CD4-positive, alpha-beta T cell treated with Interleukin-17A for 4 hours (primary cell): Measurements from ENCODE around the gene LARP4B.

ENCODE experiments used
- DNase-seq: peaks from one replicate; pipeline ENCODE4 v3.0.0-alpha.2; 2020; ENCODE audit warnings: mixed read lengths

The LARP4B gene

DNA sequence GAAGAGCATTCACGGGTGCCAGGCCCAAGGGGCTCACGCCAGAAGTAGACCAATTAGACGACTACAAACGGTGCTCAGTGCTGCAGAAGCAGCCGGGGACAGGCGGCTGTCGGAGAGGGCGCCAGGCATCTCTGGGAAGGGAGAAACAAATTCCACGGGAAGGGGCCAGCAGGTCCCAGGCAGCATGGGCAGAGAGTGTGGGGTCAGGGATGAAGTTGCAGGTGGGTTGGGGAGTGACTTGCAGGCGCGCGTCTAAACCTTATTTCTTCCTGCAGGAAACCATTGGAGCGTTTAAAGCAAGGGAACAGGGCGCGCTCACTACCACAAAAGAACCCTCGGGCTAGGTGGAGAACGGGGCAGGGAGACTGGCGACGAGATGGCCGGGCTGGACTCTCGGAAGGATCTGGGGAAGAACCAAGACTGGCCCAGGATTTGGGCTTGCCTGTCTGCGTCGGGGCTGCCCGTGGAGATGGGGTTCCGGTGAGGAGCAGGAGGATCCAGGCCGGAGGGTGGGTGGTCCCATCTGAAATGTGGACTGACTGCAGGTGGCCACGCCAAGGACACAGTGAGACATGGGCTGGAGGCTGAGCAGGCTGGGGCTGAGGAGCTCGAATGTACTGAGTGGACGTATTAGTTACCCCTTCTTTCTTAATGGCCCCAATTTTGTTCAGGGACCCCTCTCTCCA, 125.7 kb downstream of the LARP4B start:
- DNase-seq = no peak

DNA sequence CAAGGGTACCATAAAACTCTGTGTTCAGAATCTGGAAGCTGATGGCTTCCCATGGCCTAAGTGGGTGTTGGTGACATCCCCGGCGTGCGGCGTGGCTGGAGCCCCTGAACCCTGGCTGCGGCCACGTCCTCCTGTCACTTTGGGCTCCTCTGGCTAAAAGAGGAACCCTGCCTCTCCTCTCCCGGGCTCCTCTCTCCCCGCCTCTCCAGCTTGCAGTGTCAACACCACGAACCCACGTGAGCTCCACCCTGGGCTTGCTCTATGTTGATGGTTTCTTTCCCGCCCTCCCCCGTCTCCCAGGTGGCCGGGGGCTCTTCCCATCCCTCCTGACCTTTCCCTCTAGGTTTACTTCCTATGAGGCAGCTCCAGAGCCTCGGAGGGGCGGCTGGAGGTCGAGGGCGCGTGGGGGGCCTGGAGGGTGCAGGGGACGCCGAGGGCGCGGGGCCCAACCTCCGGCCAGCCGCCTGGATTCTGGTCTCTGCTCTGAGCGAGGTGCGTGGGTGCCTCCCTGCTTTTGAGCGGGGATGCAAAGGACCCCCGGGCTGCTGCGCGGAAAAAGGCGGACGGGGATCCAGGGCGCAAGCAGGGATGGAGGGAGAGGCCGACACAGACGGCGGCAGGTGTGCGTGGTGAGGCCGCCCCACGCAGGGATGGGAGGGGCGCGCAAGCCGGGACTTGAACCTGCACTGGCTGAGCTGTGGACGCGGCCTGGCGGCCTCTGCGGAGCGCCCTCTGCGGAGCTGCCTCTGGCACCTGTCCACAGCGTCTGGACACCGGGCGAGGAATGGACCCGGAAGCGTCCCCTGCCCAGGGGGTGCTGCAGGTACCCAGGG, 126.5 kb downstream of the LARP4B start:
- DNase-seq = no peak

- DNase-seq = no peak
Observed at GRCh38 chr10:804191-804781, 127.2 kb downstream of the LARP4B start.

DNA sequence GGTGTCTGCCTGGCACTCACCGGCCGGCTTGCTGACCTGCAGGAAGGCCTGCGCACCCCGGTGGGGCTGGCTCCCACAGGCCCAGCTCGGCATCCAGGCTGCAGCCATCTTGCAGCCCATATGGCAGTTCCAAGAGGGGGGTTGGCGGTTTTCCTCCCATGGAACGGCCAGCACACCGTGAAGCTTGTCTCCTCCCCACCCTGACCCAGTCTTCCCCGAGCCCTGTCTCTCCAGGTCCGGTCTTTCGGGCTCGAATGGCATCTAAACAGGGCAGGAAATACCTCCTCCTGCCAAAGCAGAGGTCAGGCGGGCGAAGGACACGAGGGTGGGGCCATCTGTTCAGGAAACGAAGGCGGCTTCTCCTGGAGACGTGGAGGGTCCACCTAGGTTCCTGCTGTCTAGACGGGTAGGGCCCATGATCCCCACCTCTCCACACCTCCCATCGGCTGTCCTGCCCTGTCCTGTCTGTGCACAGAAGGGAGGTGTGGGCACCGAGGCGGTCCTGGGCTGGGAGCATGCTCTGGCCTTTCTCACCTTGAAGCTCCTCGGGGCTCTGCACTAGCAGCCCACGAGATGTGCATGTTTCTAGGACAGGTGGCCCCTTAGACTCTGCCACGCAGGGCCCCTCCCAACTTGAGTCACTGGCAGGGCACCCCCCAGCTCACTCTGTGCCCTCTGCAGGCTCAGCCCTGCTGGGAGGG, 128.3 kb downstream of the LARP4B start:
- no peak for DNase-seq

GRCh38 chr10:802506-802905, 129.0 kb downstream of the LARP4B start:
- no peak for DNase-seq

- DNase-seq = no peak
Observed at GRCh38 chr10:797179-797578, 134.3 kb downstream of the LARP4B start.

- DNase-seq = no peak
Observed at GRCh38 chr10:796233-796632, 135.3 kb downstream of the LARP4B start.

DNA sequence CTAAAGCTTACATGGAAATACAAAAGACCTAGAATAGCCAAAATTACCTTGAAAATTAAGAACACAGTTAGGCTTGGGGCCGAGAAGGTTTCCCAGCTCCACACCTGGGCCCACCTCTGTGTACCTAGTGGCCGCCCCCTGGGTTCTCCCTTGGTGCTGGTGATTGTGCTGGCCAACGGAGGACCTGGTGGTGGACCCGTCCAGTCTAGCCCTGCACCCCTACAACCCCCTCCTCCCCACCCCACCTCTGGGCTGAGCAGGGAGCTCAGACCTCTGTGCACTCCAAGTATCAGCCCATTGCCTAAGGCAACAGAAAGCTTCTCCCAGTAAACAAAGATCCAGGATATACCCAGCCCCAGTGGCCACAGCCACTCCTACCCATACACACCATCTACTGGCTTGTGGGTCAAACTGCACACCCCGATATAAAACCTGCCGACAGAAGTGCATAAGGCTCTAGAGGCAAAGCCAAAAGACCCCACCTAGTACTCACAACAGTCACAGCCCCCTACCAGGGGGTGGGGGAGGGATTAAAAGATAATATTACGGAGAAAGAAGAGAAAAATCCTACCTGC, 137.0 kb downstream of the LARP4B start:
- DNase-seq = no peak

DNA sequence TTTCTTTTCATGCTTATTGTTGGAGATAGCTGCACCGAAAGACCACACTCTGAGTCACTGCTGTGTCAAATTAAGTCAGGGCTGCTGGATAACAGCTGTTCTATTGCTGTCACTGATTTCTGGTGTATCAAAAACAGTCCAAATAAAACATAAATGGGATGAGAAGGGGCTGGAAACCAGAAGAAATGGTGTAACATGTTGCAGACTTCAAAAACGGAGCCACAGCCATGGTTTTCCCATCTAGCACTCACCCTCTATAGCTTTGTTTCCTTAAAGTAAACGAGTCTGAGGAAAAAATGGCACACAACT, 138.8 kb downstream of the LARP4B start:
- no peak for DNase-seq

GRCh38 chr10:792083-792791, 139.3 kb downstream of the LARP4B start:
- no peak for DNase-seq

DNA sequence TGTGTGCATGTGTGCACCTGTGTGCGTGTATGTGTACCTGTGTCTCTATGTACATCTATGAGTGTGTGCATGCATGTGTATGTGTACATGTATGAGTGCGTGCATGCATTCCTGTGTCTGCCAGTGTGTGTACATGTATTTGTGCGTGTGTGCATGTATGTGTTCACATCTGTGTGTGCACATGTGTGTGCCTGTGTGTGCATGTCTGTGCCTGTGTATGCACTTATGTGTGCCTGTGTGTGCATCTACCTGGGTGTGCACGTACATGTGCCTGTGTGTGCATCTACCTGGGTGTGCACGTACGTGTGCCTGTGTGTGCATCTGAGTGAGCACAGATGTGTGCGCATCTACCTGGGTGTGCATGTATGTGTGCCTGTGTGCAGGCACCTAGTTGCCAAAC, 139.9 kb downstream of the LARP4B start:
- DNase-seq = no peak

DNA sequence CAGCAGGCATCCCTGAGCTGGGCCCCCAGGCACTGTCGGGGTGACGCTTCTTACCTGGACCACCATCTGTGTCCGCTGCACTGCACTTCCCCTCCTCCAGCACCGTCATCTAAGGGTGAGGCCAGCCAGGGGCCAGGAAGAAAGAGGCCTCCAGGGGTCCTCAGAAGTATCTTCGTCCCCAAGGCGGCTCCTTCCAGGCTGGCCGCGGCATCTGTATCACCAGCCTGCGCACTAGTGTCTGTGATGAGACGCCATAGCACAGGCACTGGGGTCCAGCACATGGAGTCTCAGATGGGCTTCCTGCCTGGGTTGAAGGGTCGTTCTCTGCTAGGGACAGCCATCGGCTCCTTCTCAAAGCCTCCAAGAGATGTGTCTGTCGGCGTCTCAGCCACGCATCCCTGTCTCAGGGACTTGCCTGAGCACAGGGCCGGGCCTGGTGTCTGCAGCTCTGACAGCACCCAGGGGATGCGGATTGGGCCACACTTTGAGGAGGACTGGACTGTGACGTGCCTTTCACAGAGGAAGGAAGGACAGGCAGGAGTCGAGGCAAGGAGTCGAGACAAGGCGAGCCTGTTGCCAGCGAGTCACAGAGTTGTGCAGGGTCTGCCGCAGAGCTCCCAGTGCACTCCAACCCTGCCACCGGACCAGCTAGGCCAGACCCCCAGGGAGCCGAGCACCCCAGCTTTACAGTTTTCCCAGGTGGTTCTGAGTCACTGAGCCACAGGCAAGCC, 140.5 kb downstream of the LARP4B start:
- DNase-seq = no peak

- DNase-seq = no peak
Observed at GRCh38 chr10:789831-790701, 141.4 kb downstream of the LARP4B start.

- DNase-seq = peak; percentile 34
Observed at GRCh38 chr10:788796-789748, 142.4 kb downstream of the LARP4B start.

DNA sequence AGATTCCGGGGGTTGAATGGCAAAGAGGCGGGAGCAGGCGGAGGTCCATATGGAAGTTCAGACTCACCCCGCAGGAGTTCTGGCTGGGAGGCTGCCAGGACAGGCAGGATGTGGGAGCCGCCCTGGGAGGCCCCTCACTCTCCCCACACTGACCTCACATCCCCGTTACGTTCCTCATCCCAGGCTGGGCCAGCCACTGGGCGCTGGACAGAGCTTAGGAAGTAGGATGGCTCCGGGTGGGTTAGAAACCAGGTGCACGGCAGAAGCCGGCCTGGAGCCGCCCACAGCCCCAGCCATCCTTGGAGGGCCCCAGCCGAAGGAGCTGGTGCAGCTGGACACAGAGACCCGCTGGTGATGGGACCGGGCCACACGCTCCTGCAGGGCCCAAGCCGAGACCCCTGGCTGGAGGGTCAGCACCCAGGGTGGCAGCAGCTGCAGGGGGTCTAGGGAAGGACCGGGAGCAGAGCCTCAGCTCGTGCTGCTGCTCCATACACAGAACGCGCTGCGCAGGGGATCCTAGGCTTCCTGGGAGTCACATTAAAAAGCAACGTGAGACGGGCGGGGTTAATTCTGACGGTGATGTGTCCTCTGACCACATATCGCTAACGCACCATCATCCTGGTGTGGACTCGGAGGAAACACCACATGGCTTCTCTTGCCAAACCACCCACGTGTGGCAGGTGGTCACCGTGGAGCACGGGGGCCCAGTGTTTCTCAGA, 143.4 kb downstream of the LARP4B start:
- no peak for DNase-seq

GRCh38 chr10:786633-787474, 144.7 kb downstream of the LARP4B start:
- no peak for DNase-seq

- no peak for DNase-seq
Observed at GRCh38 chr10:785861-786214, 145.7 kb downstream of the LARP4B start.
